ENCODE results near the gene ABCA9. TPM values are rescaled to one million over a fixed set of nuclear protein-coding genes. Genes with fewer than 3 reads are reported as not detected.
"Not testable (repeated sequence)": the region's sequence is repeated elsewhere in the genome, so short reads cannot be mapped to it uniquely, and the experiment has no call there.

Gene ABCA9
- total and polyA plus RNA-seq, 9 of the 15 experiments (the other 6 are each of a cell fraction or from before 2014, with no cell fraction given) = 0.04 TPM; not detected in 8

DNA sequence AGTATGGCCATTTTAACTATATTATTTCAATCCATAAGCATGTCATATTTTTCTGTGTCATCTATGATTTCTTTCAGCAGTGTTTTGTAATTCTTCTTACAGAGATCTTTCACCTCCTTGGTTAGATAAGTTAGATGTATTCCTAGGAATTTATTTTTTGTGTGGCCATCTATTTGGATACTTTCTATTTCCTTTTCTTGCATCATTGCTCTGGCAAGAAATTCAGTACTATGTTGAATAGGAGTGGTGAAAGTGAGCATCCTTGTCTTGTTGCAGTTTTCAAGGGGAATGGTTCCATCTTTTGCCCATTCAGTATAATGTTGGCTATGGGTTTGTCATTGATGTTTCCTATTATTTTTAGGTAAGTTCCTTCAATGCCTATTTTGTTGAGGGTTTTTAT is 15.1 kb upstream of the ABCA9 start:
- no peaks in the 10 kb centered on the region for H3K27me3 ChIP-seq (ENCODE audit: control insufficient read depth in 2 of 2, insufficient read depth in 2 of 2, low read length in 2 of 2)
- no peaks in the 10 kb centered on the region for H3K9me3 ChIP-seq (replicated peaks; ENCODE audit: control insufficient read depth, insufficient read depth, low read depth, low read length)
- H4K20me1 ChIP-seq (replicated peaks; ENCODE audit: control insufficient read depth, insufficient read depth, low read length) = no peaks in the 10 kb centered on the region
- no peak overlapping the region for H3K4me3 ChIP-seq
- no peak overlapping the region for H3K9ac ChIP-seq (ENCODE audit: insufficient read depth in 1 of 2, low read depth in 2 of 2, low read length in 2 of 2)
- intact Hi-C loops (cut with micrococcal nuclease) (no loop called here), in situ Hi-C loops (cut with MboI) (no loop called here)
- POLR2A ChIA-PET = no interaction called here
- BruUV-seq (replicated peaks) = no TSS peak
- H3K9me1 ChIP-seq (ENCODE audit: control insufficient read depth, insufficient read depth, low read length) = no peaks in the 10 kb centered on the region
- no peak for DNase-seq (ENCODE audit: extremely low read depth in 1 of 4, low spot score in 3 of 4)
- no peak for TF ChIP-seq ZNF146 (CRISPR knock-in tag; IDR thresholded peaks at IDR 0.05; ENCODE audit: unreplicated experiment)
- TF ChIP-seq ZNF75A (CRISPR knock-in tag; IDR thresholded peaks at IDR 0.05) = peak; percentile 73; the same call in 1 of the 2 replicates
- TF ChIP-seq CEBPG (CRISPR knock-in tag; IDR thresholded peaks at IDR 0.05) = no peak
- TF ChIP-seq CEBPG (tag; conservative IDR thresholded peaks at IDR 0.05 in 1 of 2, IDR thresholded peaks at IDR 0.05 in 1 of 2) = peak in 1 of 2 experiments; percentile 46; a peak in 1 of 4 replicates
- peak; percentile 72 to 84; a peak in 3 of 4 replicates for TF ChIP-seq TRIM24 (IDR thresholded peaks at IDR 0.05)
- no peak for TF ChIP-seq CXXC5 (CRISPR knock-in tag; IDR thresholded peaks at IDR 0.05)
- TF ChIP-seq NRF1 (conservative IDR thresholded peaks at IDR 0.05 in 1 of 2, IDR thresholded peaks at IDR 0.05 in 1 of 2) = no peak
- CTCF ChIA-PET (ENCODE audit: low intra/inter-chr PET ratio) = no interaction called here
- no peak for FAIRE-seq
- H3K79me2 ChIP-seq (ENCODE audit: control insufficient read depth, insufficient read depth, low read length) = no peaks in the 10 kb centered on the region
- no peaks in the 10 kb centered on the region for H3K4me1 ChIP-seq (replicated peaks in 1 of 2; ENCODE audit: control insufficient read depth in 2 of 2, insufficient read depth in 2 of 2, low read length in 2 of 2)
- H2AFZ ChIP-seq (ENCODE audit: low read depth, low read length) = no peak overlapping the region
- H3K36me3 ChIP-seq (ENCODE audit: control insufficient read depth, insufficient read depth, low read length) = no peaks in the 10 kb centered on the region
- no peak overlapping the region for H3K27ac ChIP-seq (ENCODE audit: extremely low read depth, low read depth, low read length)
- ATAC-seq = no peak
- no peak overlapping the region for H3K4me2 ChIP-seq (ENCODE audit: insufficient read depth, low read length)

DNA sequence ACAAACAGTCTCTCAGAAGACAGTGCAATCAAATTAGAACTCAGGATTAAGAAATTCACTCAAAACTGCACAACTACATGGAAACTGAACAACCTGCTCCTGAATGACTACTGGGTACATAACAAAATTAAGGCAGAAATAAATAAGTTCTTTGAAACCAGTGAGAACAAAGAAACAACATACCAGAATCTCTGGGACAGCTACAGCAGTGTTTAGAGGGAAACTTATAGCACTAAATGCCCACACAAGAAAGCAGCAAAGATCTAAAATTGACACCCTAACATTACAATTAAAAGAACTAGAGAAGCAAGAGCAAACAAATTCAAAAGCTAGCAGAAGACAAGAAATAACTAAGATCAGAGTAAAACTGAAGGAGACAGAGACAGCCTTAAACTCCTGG is 12.7 kb upstream of the ABCA9 start:
- H3K9me1 ChIP-seq (ENCODE audit: control insufficient read depth, insufficient read depth, low read length); H4K20me1 ChIP-seq (replicated peaks; ENCODE audit: control insufficient read depth, insufficient read depth, low read length); H3K27me3 ChIP-seq (ENCODE audit: control insufficient read depth in 2 of 2, insufficient read depth in 2 of 2, low read length in 2 of 2); FAIRE-seq; H3K4me2 ChIP-seq (ENCODE audit: insufficient read depth, low read length); H3K79me2 ChIP-seq (ENCODE audit: control insufficient read depth, insufficient read depth, low read length); H2AFZ ChIP-seq (ENCODE audit: low read depth, low read length); H3K9ac ChIP-seq (ENCODE audit: insufficient read depth in 1 of 2, low read depth in 2 of 2, low read length in 2 of 2); BruUV-seq (replicated peaks); H3K27ac ChIP-seq (ENCODE audit: extremely low read depth, low read depth, low read length); H3K9me3 ChIP-seq (replicated peaks; ENCODE audit: control insufficient read depth, insufficient read depth, low read depth, low read length); CTCF ChIA-PET (ENCODE audit: low intra/inter-chr PET ratio); DNase-seq (ENCODE audit: extremely low read depth in 1 of 4, low spot score in 3 of 4); intact Hi-C loops (cut with micrococcal nuclease); H3K36me3 ChIP-seq (ENCODE audit: control insufficient read depth, insufficient read depth, low read length); ATAC-seq; H3K4me1 ChIP-seq (replicated peaks in 1 of 2; ENCODE audit: control insufficient read depth in 2 of 2, insufficient read depth in 2 of 2, low read length in 2 of 2); H3K4me3 ChIP-seq: not testable (repeated sequence)
- in situ Hi-C loops (cut with MboI) = loop anchor here (5.0 kb wide), 1 partner anchor 159 kb away; no protein-coding TSS in a partner anchor
- POLR2A ChIA-PET = interaction anchor here (1.0 kb wide), 1 partner anchor 19 kb away, joined by 4 read pairs; no protein-coding TSS in a partner anchor

DNA sequence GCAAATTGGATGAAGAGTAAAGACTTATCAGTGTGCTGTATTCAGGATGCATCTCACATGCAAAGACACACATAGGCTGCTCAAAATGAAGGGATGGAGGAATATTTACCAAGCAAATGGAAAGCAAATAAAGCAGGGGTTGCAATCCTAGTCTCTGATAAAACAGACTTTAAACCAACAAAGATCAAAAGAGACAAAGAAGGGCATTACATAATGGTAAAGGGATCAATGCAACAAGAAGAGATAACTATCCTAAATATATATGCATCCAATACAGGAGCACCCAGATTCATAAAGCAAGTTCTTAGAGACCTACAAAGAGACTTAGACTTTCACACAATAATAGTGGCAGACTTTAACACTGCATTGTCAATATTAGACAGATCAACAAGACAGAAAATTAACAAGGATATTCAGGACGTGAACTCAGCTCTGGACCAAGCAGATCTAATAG is 12.1 kb upstream of the ABCA9 start:
- H3K4me2 ChIP-seq (ENCODE audit: insufficient read depth, low read length); H3K9me1 ChIP-seq (ENCODE audit: control insufficient read depth, insufficient read depth, low read length); H3K79me2 ChIP-seq (ENCODE audit: control insufficient read depth, insufficient read depth, low read length); BruUV-seq (replicated peaks); H3K4me3 ChIP-seq; H3K4me1 ChIP-seq (replicated peaks in 1 of 2; ENCODE audit: control insufficient read depth in 2 of 2, insufficient read depth in 2 of 2, low read length in 2 of 2); H3K9me3 ChIP-seq (replicated peaks; ENCODE audit: control insufficient read depth, insufficient read depth, low read depth, low read length); intact Hi-C loops (cut with micrococcal nuclease); CTCF ChIA-PET (ENCODE audit: low intra/inter-chr PET ratio); H2AFZ ChIP-seq (ENCODE audit: low read depth, low read length); DNase-seq (ENCODE audit: extremely low read depth in 1 of 4, low spot score in 3 of 4); H3K9ac ChIP-seq (ENCODE audit: insufficient read depth in 1 of 2, low read depth in 2 of 2, low read length in 2 of 2); H3K27me3 ChIP-seq (ENCODE audit: control insufficient read depth in 2 of 2, insufficient read depth in 2 of 2, low read length in 2 of 2); FAIRE-seq; H4K20me1 ChIP-seq (replicated peaks; ENCODE audit: control insufficient read depth, insufficient read depth, low read length); H3K27ac ChIP-seq (ENCODE audit: extremely low read depth, low read depth, low read length); ATAC-seq; H3K36me3 ChIP-seq (ENCODE audit: control insufficient read depth, insufficient read depth, low read length): not testable (repeated sequence)
- WGBS (ENCODE audit: insufficient coverage, low coverage, missing lambda C conversion rate) = 40% methylated on average over 1 of the region's 1 CpG
- in situ Hi-C loops (cut with MboI) = loop anchor here (5.0 kb wide), 1 partner anchor 159 kb away; no protein-coding TSS in a partner anchor
- POLR2A ChIA-PET = interaction anchor here (1.0 kb wide), 1 partner anchor 20 kb away, joined by 4 read pairs; no protein-coding TSS in a partner anchor
